Stimulated activated CD8-positive, alpha-beta memory T cell treated with anti-CD3 and anti-CD28 coated beads, Interleukin-4, amount 100 ng/mL, for 4 hours (primary cell): ENCODE measurements around the gene JARID2.

Experiments
- DNase-seq, 2 donors: peaks; one replicate each; pipeline ENCODE4 v3.0.0-alpha.2; 2020; ENCODE audit warnings: low read depth in 2 of 2, low spot score in 1 of 2

The JARID2 gene

DNA sequence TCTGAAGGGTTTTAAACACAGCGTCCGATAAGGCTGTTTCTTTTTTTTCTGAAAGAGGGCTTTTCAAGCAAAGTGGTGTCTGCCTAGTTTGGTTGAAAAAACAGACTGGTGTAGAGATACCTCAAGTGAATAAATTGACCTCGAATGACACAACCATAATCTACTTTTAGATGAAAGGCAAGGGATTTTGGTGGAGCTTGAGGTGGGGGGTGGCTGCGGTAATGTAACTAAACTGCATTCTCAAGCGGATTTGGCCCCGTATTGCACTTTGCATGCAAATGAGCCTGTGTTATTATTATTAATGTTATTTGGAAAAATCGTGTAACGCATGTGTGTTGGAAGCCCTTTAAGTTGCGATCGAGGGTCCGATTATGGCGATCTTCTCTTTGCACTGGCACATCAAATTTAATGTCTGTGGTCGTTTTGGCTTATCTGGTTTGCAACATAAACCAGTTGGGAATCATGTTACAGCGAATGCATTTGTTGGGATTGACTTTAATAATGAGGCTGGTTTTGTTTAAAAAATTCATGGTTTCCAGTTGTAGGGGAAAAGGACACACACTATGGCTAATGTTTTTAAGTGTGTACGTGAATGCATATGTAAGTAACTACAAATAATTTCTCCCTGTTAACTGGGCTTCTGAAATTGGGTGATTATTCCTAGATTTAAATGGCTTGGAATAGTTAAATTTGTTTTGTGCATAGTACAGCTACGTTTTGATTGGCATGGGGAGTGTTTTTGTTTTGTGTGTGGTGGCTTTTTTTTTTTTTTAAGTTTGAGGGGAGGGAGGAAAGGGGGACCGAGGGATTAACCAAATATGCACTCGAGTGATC lies 1.0 kb downstream of the JARID2 start:
- no peak for DNase-seq

DNA sequence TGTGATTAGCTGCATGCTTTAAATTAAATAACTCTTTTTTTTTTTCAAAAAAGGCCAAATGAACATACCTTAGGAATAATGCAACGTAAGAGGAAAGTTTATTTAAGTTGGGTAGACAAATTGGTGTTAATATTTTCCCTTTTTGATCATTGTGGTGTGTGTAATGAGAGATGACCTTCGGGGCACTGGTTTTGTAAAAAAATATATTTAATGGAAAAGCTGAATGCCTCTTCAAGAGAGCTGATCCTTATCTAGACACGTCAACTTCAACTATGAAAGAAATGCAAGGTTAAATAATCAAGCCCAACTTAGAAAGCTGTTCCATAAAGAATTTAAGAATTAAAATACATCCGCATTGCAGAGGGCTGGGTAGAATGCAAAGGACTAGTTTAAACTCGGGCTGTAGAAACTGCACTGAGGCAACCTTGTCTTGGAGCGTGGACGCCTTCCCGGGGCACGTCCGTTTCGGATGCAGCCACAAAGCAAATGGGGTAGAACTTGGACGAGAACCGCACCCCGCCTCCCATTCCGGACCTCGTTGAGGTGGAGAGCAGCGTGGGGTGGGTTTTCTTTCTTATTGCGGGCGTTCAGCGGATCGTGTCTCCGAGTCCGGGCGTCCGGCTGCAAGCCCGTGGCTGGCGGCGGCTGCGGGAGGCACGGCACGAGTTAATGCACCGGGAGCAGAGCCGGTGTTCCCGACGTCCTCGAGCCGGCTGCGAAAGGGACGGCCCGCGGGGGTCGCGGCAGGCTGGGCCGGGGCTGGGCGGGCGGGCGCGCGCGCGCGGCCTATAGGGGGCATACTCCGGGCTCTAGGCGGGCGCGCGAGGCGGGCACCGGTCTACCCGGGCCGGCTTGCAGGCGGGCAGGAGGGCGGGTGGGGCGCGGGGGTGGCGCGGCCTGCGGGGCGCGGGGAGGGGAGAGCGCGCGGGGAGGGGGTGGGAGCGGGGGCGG lies 1.9 kb downstream of the JARID2 start:
- peak; percentile 16 to 52 for DNase-seq

DNA sequence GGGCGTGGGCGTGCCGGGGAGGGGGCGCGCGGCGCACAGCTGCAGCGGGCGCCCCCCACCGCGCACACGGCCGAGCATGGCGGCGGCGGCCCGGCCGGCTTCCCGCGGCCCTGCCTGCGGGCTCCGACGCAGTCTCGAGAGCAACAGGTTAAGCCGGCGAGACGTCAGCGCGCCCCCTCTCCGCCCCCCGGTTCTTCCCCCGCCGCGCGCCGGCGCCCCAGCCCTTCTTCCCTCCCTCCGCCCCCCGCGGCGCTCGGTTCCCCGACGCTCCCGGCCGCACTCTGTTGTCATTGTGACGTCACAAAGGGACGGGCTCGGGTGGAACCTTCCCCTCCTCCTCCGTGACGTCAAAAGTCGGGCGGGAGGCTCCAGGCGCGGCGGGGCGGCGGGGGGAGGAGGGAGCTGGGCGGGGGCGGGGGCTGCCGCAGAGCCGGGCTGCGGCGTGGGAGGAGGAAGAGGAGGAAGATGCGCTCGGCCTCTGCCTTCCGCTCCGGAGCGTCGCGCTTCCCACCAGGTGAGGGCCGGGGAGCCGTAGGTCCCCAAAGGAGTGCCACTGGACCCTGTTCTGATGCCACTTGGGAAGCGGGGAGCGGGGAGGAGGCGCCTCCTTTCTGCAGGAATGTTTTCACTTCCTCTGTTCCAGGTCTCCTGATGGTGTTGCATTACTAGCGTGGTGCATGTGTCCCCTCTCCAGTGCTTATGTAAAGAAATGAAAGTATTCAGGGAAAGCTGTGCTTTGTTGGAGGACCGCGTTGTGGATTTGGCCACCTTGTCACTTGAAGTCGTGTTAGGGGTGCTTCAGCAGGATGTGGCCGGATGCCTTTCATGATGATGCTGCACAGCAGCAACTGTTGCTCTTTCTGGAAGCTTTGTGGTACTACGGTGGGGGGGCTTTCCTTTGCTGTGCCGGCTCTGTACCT lies 2.8 kb downstream of the JARID2 start:
- DNase-seq: peak; percentile 95

DNA sequence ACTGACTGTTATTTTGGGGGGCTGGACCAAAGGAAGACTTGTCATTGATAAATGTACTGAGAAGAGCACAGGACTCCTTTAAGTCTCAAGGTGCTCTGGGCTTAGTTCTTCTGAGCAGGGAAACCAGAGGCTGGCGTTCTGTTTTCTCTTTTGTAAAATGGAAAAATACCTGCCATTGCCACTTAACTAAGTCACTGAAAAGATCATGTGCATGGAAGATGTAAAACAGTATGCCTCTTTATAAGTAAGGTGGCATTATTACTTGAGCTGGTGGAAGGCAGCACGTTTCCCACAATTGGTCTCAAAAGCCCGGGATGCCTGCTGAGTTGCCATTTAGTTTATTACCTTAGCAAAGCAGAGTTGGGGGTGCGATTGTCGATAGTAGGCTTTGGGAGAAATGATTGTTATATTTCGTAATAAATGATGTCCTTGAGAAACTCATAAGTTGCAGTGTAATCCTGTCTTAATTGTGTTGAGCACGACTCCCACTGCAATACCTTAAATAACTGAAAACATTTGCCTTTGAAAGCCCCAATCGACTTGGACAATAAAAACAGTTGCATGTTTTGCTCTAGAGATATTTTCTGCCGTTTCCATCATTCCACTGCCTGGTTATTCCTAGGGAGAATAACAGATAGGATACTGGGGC lies 3.6 kb downstream of the JARID2 start:
- DNase-seq: no peak

DNA sequence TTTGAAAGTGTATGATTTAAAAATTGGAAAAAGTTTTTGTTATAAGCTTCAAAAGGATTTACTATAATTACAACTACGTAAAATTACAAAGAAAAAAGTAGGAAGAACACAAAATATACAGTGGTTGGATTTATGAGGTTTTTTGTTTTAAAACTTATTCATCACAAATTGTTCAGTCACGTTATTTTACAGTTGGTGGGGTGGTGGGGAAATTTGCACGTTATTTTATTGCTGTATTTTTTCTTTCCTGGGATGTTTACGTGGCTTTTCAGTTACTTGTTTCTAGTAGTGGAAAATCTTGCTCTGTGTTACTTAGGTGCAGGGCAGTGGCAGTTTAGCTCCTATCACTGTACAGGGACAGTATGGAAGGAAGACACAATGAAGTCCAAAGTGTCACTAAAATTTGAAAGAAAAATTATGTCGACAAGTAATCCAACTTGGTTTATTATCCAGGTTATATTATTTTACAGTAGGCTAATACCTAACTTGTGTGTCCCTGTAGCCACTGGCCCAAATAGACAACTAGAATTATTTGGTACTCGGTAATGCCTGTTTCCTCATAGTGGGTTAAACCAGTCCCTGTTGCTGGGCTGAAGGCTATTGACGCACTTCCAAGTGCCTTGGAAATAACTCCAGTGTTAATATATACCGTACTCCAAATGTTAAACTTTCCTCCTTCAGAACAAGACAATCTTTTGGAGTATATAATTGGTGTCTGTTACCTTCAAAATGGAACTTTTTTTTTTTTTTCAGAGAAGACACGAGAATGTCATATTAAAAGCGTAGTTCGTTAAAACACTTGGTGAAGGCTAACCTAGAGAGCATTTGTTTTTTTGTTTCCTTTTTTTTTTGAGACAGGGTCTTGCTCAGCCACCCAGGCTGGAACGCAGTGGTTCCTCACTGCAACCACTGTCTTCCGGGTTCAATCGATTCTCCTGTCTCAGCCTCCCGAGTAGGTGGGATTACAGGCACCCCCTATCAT lies 4.6 kb downstream of the JARID2 start:
- no peak for DNase-seq

DNA sequence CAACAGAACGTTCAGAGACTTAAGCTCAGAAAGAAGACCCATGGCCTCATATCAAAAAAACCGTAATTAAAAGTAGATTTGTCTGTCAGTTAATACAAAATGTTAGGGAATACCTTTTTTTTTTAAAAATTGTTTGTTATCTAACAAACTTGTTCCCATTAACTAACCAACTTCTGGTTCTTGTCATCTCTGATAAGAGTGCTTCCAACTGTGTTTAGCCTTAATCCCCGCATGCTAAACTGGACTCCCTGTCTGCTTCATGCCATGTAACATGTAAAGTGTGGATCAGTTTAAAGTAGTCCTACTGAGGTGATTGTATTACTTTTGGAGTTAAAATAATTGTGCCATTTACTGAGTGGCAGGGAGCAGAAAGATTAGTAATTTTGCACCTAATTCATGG lies 6.3 kb downstream of the JARID2 start:
- DNase-seq: no peak

DNA sequence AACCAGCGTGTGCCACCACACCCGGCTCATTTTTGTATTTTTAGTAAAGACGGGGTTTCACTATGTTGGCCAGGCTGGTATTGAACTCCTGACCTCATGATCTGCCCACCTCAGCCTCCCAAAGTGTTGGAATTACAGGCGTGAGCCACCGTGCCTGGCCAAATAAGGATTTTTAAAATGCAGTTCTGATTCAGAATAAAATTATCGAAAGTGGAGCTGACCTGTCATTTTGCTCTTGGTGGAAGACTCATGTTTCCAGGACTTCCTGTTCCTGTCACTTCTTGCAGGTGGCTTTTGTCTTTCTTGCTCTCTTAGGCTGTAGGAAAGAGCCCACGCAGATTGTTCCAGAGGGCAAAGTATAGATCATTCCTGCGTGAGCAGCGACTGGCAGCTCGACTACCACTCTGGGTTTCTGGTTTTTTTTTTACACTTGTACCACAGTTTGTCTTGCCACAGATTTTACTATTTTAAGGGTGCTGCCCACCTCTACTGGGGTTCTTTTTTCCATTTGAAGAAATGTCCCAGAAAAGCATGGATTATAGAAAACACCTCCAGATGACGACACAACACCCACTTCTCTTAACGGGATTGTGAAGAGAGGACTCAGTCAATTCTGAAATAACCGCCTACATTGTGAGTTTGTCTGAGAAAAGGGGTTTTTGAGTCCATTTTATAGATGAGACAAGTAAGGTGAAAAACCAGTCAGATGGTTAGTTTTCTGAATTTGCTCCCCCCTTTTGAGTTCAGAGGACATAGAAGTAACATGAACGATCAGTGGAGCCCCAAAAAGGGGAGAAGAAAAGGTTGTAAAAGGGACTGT lies 7.5 kb downstream of the JARID2 start:
- no peak for DNase-seq

DNA sequence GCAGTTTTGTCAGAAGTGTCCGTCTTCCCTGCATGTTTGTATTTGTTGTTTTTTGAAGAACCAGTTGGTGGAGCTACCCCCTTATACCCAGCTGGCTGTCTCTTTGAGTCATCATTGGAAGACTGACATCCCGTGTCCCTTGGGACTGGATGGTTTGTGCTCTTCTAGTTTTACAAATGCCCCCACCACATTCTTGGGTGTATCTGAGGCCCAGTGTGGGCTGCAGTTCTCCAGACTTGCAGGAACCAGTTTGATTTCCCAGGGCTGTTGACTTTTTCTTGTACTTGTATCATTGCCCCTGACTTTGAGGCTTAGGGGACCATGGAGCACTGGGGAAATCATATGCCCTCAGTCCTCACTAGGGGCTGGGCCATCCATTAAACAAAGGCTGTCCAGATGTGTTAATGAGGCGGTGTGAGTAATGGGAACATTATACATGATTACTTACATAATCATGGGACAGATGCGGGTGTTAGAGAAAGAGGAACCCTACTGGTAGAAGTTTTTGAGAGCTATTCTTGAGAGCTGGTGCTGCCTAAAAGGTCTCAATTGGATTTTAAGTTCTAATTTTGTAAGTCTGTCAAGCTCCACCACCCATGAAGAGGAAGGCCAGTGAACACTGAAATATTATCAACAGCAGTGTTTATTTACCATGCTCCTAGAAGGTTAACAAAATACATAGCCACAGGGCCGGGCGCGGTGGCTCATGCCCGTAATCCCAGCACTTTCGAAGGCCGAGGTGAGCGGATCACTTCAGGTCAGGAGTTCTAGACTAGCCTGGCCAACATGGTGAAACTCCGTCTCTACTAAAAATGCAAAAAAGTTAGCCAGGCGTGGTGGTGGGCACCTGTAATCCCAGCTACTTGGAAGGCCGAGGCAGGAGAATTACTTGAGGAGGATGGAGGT lies 8.5 kb downstream of the JARID2 start:
- no peak for DNase-seq

DNA sequence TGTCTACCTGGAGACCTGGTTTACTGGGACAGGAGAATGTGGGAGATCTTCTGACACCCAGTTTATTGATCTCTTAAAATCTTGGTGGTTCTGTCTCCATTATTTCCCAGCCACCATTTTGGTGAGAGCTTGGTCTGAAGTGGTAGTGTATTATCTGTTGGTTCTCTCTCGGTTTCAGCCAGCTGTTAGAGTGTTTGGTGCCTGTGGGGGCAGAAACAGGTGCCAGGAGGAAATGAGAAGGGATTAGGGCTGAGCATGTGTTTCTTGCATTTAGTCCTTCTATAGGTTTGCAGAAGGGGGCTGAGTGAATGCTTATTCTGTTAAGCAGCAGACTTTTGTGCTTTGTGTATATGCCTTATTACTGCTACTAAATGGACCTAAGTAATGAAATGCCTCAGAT lies 9.6 kb downstream of the JARID2 start:
- no peak for DNase-seq

DNA sequence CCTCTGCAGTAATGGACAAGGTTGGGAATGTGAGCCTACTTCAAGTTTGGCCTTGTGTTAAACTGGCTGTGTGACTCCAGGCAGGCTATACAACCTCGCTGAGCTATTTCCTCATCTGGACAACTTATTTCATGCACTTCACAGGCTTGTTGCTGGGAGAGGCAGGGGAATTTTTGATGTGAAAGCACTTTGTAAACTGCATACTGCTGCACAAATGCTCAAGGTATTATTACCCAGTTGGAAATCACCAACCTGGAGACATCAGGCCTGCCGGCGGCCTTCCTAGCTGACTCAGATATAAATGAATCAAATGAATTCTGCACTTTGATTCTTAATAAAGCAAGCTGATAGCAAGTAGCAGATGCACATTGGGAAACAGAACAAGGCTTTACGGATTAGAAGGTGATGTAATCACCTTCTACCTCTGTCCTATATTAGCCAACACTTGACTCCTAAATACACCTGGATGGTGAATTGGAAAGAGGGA lies 10.1 kb downstream of the JARID2 start:
- no peak for DNase-seq

DNA sequence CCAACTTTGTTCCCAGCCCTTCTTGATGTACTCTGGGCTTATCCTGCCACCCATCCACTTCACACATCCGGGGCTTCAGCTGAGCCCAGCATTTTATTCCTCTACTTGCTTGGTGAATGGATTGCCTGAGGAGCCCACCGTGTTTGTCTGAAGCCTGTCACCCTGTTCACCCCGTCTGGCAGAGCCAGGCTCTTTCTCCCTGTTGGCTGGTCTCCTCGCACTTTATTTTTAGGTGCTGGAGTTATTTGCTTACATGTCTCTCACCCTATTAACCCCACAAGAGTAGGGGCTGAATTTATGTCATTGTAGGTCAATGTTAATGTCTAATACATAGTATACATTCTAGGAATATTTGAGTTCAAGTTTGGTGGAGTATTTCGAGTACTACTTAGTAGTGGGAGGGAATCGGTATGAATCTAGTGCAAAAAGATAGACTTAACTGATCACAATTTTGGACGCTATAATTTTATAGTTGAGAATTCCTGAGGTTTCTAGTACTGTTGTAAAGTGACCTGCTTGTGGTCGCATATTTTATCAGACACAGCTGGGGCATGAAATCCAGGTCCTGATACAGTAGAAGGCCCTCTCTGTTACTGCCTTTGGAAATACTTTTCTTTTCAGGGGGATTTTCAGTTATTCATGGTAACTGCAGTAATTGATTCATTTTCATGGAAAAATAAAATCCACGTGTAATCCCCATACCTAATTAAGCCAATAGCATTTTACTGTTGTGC lies 10.8 kb downstream of the JARID2 start:
- DNase-seq: no peak

DNA sequence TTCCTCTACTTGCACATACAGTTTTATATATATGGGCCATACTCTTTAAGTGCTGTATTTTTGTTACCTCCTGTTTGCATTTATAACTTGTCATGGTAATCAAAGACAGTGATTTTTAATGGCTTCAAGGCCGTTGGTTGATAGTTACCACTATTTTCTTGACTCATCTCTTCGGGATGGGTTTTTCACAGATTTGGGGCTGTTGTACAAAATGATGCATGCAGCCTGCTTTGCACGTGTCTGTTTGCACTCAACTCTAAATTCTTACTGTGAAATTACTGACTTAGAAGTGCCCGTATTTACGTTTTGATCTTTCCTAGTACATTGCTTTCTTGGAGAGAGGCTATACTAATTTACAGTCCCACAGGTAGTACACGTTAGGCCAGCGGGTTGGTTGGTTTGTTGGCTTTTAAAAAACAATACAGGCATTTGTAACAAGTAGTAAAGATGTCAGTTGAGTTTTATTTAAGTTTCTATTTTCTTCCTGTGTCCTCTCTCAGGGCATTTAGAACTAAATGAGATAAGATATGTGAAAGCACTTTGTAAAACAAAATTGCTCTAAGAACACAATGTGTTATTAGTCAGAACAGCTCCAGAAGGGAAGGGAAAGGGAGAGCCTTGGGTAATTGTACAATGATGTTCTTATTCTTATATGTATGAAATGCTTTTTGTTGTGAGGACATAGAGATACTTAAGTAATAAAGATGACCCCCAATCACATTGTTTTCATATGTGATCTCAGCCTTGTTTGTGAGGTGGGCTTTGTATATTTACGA lies 11.7 kb downstream of the JARID2 start:
- no peak for DNase-seq

DNA sequence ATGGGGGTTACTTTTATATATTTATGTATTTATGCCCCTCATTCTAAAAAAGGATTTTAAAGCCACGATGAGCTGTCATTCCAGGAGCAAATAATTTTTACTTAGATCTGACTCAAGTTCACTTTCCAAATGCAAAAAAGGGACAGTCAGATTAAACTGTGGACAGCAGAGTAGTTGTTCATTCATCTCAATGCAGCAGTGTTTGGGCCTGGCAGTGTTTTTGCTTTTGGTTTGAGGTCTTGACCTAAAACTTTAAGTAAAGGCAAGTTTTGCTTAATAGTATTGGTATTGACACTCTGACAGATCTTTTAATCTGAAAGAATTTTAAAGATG lies 13.9 kb downstream of the JARID2 start:
- DNase-seq: no peak

DNA sequence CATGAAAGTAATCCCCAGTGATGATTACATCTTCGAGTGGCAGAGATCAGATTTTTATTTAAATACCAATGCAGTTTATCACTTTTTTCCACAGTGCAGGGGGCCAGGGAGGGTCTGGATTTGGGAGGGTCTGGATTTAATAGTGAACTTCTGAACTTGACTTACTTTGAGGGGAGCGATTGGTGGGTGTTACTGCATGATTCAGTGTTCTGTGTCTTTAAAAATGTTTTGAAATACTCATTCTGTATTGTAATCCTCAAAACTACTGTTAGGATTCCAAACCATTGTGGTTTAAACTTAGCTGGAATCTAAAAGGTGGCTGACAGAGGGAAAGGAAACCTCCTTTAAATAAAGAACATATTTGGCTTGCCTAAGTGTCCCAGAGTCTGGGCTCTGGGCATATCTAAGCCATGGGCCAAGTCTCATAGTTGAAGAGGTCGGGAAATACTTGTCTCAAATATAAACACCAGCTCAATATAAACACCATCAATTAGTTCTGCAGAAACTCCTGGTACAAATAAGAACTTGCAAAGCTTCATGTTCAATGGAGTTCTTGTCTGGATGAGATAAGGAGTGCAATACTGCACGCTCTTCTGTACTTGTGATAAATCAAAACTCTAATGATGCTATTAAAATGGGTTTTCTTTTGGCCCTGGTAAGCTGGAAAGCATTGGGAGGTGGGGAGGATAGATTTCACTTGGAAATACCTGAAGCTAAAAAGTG lies 14.4 kb downstream of the JARID2 start:
- DNase-seq: no peak

DNA sequence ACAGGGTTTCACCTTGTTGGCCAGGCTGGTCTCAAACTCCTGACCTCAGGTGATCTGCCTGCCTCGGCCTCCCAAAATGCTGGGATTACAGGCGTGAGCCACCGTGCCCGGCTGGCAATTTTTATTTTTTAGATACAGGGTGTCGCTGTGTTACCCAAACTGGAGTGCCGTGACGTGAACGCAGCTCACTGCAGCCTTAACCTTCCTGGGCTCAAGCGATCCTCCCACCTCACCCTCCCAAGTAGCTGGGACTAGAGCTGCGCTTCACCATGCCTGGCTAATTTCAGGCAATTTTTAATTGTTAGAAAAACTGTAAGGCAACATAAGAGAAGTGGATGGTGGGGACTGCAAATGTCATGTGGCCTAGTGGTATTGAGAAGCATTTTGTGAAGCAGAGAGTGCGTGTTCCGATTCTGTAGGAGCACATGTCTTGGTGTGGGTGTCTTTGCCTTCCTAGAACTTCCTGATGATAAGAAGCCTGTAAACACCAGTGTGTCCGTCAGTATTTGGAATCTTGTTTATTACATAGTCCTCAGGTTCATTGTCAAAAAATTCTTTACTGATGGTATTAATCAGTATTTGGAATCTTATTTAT lies 18.0 kb downstream of the JARID2 start:
- DNase-seq: no peak
